Measurements from ENCODE around the gene PLAGL2.

DNA sequence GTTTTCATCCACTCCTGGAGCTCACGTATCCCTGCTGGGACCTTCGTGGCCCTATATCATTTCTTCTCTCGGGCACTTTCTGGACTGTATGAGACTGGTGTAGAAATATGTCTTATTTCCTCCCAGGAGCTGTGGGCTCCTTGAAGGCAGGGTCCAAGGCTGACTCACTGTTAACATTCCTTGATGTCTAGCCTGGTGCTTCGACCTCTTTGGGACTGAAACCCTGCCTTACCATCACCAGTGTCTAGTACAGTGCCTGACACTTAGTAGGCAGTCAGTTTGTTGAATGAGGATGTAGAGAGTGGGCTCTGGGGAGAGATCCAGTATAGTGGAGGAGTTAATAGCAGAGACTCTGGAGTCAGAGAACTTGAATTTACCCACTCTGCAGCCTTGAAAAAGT is 23.7 kb upstream of the PLAGL2 start:
- TF ChIP-seq, protein P1, sequence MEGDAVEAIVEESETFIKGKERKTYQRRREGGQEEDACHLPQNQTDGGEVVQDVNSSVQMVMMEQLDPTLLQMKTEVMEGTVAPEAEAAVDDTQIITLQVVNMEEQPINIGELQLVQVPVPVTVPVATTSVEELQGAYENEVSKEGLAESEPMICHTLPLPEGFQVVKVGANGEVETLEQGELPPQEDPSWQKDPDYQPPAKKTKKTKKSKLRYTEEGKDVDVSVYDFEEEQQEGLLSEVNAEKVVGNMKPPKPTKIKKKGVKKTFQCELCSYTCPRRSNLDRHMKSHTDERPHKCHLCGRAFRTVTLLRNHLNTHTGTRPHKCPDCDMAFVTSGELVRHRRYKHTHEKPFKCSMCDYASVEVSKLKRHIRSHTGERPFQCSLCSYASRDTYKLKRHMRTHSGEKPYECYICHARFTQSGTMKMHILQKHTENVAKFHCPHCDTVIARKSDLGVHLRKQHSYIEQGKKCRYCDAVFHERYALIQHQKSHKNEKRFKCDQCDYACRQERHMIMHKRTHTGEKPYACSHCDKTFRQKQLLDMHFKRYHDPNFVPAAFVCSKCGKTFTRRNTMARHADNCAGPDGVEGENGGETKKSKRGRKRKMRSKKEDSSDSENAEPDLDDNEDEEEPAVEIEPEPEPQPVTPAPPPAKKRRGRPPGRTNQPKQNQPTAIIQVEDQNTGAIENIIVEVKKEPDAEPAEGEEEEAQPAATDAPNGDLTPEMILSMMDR (conservative IDR thresholded peaks at IDR 0.05 in 1 of 2, IDR thresholded peaks at IDR 0.05 in 1 of 2; ENCODE audit: low read depth in 1 of 2, low read length in 2 of 2): no peak
- no peak for TF ChIP-seq EZH2 (IDR thresholded peaks at IDR 0.05; ENCODE audit: low read length, missing control alignments)

Measured in fibroblast of lung (primary cell).